ENCODE results near the gene GPC6.

- TF ChIP-seq MEF2A (IDR thresholded peaks at IDR 0.05; ENCODE audit: control insufficient read depth, low read depth, low read length) (no peak), KLF10 (CRISPR knock-in tag; IDR thresholded peaks at IDR 0.05) (no peak), TRIM28 (IDR thresholded peaks at IDR 0.05) (no peak), EZH2 (IDR thresholded peaks at IDR 0.05; ENCODE audit: borderline replicate concordance, low read depth, low read length) (no peak), ZBTB7A (IDR thresholded peaks at IDR 0.05; ENCODE audit: borderline replicate concordance, control insufficient read depth, low read depth, low read length) (no peak), ZC3H4 (CRISPR knock-in tag; IDR thresholded peaks at IDR 0.05; ENCODE audit: borderline replicate concordance) (no peak), ZNF561 (CRISPR knock-in tag; conservative IDR thresholded peaks at IDR 0.05) (no peak), CEBPB (tag; IDR thresholded peaks at IDR 0.05) (no peak), ZNF444 (CRISPR knock-in tag; IDR thresholded peaks at IDR 0.05) (no peak), ZNF217 (CRISPR knock-in tag; IDR thresholded peaks at IDR 0.05) (no peak), POLR2A (conservative IDR thresholded peaks at IDR 0.05) (no peak)
- TF ChIP-seq, protein P1, sequence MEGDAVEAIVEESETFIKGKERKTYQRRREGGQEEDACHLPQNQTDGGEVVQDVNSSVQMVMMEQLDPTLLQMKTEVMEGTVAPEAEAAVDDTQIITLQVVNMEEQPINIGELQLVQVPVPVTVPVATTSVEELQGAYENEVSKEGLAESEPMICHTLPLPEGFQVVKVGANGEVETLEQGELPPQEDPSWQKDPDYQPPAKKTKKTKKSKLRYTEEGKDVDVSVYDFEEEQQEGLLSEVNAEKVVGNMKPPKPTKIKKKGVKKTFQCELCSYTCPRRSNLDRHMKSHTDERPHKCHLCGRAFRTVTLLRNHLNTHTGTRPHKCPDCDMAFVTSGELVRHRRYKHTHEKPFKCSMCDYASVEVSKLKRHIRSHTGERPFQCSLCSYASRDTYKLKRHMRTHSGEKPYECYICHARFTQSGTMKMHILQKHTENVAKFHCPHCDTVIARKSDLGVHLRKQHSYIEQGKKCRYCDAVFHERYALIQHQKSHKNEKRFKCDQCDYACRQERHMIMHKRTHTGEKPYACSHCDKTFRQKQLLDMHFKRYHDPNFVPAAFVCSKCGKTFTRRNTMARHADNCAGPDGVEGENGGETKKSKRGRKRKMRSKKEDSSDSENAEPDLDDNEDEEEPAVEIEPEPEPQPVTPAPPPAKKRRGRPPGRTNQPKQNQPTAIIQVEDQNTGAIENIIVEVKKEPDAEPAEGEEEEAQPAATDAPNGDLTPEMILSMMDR (IDR thresholded peaks at IDR 0.05 in 2 of 3, conservative IDR thresholded peaks at IDR 0.05 in 1 of 3; ENCODE audit: insufficient read depth in 2 of 3, low read depth in 1 of 3, low read length in 3 of 3) = no peak
- TF ChIP-seq, protein P2, sequence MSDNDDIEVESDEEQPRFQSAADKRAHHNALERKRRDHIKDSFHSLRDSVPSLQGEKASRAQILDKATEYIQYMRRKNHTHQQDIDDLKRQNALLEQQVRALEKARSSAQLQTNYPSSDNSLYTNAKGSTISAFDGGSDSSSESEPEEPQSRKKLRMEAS (CRISPR knock-in tag; IDR thresholded peaks at IDR 0.05) = no peak
Measured at GRCh38 chr13:94154367-94154766, 927.8 kb downstream of the GPC6 start.
